Transverse colon (tissue), 4 donors: Measurements from ENCODE around the gene TMEM132D. TPM values are rescaled to one million over a fixed set of nuclear protein-coding genes. Genes with fewer than 3 reads are reported as not detected.

Experiments used
- DNase-seq: peaks from one replicate; pipeline ENCODE4 v3.0.0-alpha.2; 2019
- H3K27ac ChIP-seq, 4 donors: fragments of 200-600 bp; sonication (generic); 2 replicates each; pipeline ENCODE4 v1.5.1; 2016 to 2018; ENCODE audit warnings: inconsistent platforms in 4 of 4
- H3K27me3 ChIP-seq: fragments of 200-600 bp; sonication (generic); 2 replicates; pipeline ENCODE4 v1.5.1; 2017; ENCODE audit warnings: inconsistent platforms
- H3K36me3 ChIP-seq, 4 donors: fragments of 200-600 bp; sonication (generic); 2 replicates each; pipeline ENCODE4 v1.5.1; 2017 to 2019; ENCODE audit warnings: inconsistent platforms in 4 of 4
- H3K4me1 ChIP-seq, 4 donors: fragments of 200-600 bp; sonication (generic); 2 replicates each; pipeline ENCODE4 v1.5.1; 2017 to 2020; ENCODE audit warnings: inconsistent platforms in 4 of 4
- H3K4me3 ChIP-seq, 4 donors: fragments of 200-600 bp; sonication (generic); 1 replicate in 1 of 4; 2 replicates in 3 of 4; pipeline versions ENCODE4 v1.5.1 to v1.6.1; 2017 to 2019; ENCODE audit warnings: inconsistent platforms in 4 of 4
- H3K9me3 ChIP-seq, 2 donors: fragments of 200-600 bp; sonication (generic); 2 replicates each; pipeline ENCODE4 v1.5.1; 2017 to 2019; ENCODE audit warnings: inconsistent platforms in 2 of 2
- EP300 ChIP-seq: sonication (generic); formaldehyde crosslinking; IDR thresholded peaks from one replicate; pipeline ENCODE4 v1.6.1; 2017; ENCODE audit warnings: antibody characterized with exemption, low read depth
- POLR2A ChIP-seq: fragments of 450-650 bp; IDR thresholded peaks from one replicate; pipeline ENCODE4 v1.6.1; 2016; ENCODE audit warnings: antibody characterized with exemption, mild to moderate bottlenecking, moderate library complexity
- POLR2AphosphoS5 ChIP-seq, 3 donors: sonication (generic); formaldehyde crosslinking; IDR thresholded peaks; one replicate each; pipeline ENCODE4 v1.6.1; 2016; ENCODE audit warnings: antibody characterized with exemption in 3 of 3
- WGBS, 2 donors: methylation state at CpG; one replicate each; pipeline ENCODE4 v1.1.5; 2018; ENCODE audit warnings: low coverage in 1 of 2; 5-methylcytosine and 5-hydroxymethylcytosine counted together
- in situ Hi-C, 4 donors: fragments of 200-750 bp; cut with MboI; loops; one replicate each; pipeline versions ENCODE4 v1.15.0 to v1.15.1; 2017; ENCODE audit warnings: low sequenced_read_pairs in 3 of 4, low pct_ligation_motif_present in 1 of 4, low pct_unique_long_range_greater_than_20kb in 1 of 4
- intact Hi-C: fragments of 100-400 bp; cut with DNase I; formaldehyde crosslinking; loops from one replicate; pipeline ENCODE4 v1.15.1; 2023; ENCODE audit warnings: low total_unique reads
- total RNA-seq, 4 donors: library from RNA; depleted of rRNA; stranded (reverse); fragments of >200 nt; gene quantifications; one replicate each; pipeline ENCODE4 v1.1.0, GENCODE V29; 2016
- TF ChIP-seq, protein P1 (sequence below), 5 experiments: fragments of 200-600 bp in 3 of 5; fragments of 450-650 bp in 2 of 5; sonication (generic) in 3 of 5; IDR thresholded peaks; 1 replicate in 2 of 5; 2 replicates in 3 of 5; pipeline ENCODE4 v1.5.1; 2016 to 2017; ENCODE audit warnings: antibody characterized with exemption in 5 of 5, inconsistent platforms in 3 of 5, mild to moderate bottlenecking in 2 of 5, moderate library complexity in 1 of 5

Gene TMEM132D
- total RNA-seq, 4 donors from 2014 or later = 0.48 to 0.55 TPM; not detected in 2

DNA sequence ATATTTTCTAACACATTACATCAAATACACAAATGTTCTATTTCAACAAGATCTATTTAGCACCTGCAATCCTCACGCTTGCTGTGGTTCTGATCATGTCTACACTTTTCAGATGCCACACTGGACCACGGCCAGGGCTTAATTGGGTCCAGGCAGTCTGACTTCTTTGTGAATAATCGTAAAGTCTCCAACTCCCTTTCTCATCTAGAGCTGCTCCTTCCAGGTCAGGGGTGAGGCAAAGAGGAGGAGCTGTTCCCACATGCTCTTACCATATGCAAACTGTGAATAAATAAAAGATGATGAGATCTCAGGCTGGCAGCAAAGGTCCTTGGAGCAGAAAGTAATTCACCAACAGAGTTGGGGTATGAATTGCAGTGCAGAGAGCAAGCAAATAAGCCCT is 733.9 kb downstream of the TMEM132D start:
- WGBS, 2 donors = 32 to 67% methylated on average over 3 of the region's 3 CpGs
- TF ChIP-seq EP300 = no peak
- peak in 1 of 3 donors; percentile 22 for TF ChIP-seq POLR2AphosphoS5 (IDR thresholded peaks at IDR 0.05)
- no peaks in the 10 kb centered on the region for H3K4me1 ChIP-seq
- H3K27ac ChIP-seq = no peak overlapping the region
- H3K4me3 ChIP-seq = no peak overlapping the region
- in situ Hi-C loops (no loop called here), intact Hi-C loops (no loop called here)
- no peaks in the 10 kb centered on the region for H3K27me3 ChIP-seq
- peak; percentile 79 for DNase-seq
- H3K36me3 ChIP-seq = no peaks in the 10 kb centered on the region
- H3K9me3 ChIP-seq = no peaks in the 10 kb centered on the region

DNA sequence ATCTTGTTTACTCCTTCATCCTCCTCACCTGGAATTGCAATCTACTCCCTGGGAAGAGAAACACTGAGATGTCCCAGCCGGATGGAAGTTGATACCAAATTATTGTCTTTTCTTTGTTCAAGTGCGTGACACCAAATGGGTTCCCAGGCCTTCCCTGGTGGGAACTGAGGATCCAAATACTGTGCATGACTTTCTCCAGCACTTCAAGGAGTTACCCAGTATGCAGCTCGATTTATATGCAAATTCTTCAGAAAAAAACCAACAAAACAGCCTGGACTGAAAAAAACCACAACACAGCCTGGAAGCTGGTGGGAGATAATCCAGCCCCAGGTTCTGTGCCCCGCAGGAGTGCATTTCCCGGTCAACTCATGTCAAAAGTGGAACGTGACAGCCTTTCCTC is 740.0 kb downstream of the TMEM132D start:
- peaks cover 0 to 4% of the 10 kb centered on the region in 2 donors for H3K9me3 ChIP-seq
- H3K4me1 ChIP-seq = no peaks in the 10 kb centered on the region
- WGBS, 2 donors = 68% methylated on average over 6 of the region's 6 CpGs
- H3K4me3 ChIP-seq = no peak overlapping the region
- TF ChIP-seq POLR2AphosphoS5 (IDR thresholded peaks at IDR 0.05) (no peak), EP300 (no peak), POLR2A (no peak)
- TF ChIP-seq, protein P1, sequence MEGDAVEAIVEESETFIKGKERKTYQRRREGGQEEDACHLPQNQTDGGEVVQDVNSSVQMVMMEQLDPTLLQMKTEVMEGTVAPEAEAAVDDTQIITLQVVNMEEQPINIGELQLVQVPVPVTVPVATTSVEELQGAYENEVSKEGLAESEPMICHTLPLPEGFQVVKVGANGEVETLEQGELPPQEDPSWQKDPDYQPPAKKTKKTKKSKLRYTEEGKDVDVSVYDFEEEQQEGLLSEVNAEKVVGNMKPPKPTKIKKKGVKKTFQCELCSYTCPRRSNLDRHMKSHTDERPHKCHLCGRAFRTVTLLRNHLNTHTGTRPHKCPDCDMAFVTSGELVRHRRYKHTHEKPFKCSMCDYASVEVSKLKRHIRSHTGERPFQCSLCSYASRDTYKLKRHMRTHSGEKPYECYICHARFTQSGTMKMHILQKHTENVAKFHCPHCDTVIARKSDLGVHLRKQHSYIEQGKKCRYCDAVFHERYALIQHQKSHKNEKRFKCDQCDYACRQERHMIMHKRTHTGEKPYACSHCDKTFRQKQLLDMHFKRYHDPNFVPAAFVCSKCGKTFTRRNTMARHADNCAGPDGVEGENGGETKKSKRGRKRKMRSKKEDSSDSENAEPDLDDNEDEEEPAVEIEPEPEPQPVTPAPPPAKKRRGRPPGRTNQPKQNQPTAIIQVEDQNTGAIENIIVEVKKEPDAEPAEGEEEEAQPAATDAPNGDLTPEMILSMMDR (IDR thresholded peaks at IDR 0.05) = no peak
- H3K27ac ChIP-seq = no peak overlapping the region
- no peaks in the 10 kb centered on the region for H3K27me3 ChIP-seq
- intact Hi-C loops (no loop called here), in situ Hi-C loops (no loop called here)
- no peaks in the 10 kb centered on the region for H3K36me3 ChIP-seq
- no peak for DNase-seq

DNA sequence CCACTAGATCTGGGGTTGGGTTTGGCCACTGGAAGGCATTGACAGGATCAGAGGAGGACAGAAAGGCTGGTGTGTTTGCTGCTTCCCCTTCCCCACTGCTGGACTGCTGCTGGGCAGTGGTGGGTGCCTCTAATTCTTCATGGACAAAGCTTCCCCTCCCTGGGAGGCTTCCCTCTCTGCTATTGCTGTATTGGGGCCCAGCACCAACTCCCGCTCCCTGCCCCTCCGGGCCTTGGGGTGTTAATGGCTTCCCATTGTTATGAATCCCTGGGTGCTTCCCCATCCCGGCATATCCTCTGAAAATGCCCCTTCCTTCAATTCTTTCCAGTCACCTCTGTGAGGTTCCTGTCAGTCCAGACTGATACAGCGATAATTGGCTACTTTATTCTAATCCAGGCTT is 740.4 kb downstream of the TMEM132D start:
- in situ Hi-C loops = no loop called here
- DNase-seq = no peak
- no peak overlapping the region for H3K4me3 ChIP-seq
- TF ChIP-seq EP300 (no peak), POLR2AphosphoS5 (IDR thresholded peaks at IDR 0.05) (no peak), POLR2A (no peak)
- TF ChIP-seq, protein P1 (IDR thresholded peaks at IDR 0.05) = no peak
- H3K4me1 ChIP-seq = no peaks in the 10 kb centered on the region
- peaks cover 0 to 4% of the 10 kb centered on the region in 2 donors for H3K9me3 ChIP-seq
- no peaks in the 10 kb centered on the region for H3K27me3 ChIP-seq
- WGBS, 2 donors = 63 to 80% methylated on average over 2 to 4 of the region's 4 CpGs
- no peak overlapping the region for H3K27ac ChIP-seq
- intact Hi-C loops = no loop called here
- no peaks in the 10 kb centered on the region for H3K36me3 ChIP-seq

DNA sequence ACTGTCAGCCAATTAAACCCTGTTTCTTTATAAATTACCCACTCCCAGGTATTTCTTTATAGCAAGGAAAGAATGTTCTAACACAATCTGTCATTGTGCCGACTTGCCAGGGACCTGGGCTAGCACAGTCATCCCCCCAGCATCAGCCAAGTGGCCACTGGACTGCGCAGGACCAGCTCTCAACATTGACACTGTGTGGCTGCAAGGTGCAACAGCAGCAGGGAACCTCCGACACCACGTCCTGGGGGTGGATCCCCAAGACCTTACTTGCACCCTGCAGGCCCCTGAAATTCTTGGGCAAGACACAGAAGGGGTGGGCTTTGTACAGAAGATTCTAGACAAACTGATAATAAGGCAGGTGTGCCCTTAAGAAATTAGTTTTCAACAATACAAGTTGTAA is 741.0 kb downstream of the TMEM132D start:
- TF ChIP-seq EP300 (no peak), POLR2A (no peak), POLR2AphosphoS5 (IDR thresholded peaks at IDR 0.05) (no peak)
- TF ChIP-seq, protein P1 (IDR thresholded peaks at IDR 0.05) = no peak
- intact Hi-C loops = no loop called here
- in situ Hi-C loops = no loop called here
- Histone ChIP-seq H3K4me1 (no peaks in the 10 kb centered on the region), H3K27me3 (no peaks in the 10 kb centered on the region), H3K4me3 (no peak overlapping the region), H3K9me3 (peaks cover 0 to 4% of the 10 kb centered on the region in 2 donors), H3K27ac (no peak overlapping the region), H3K36me3 (no peaks in the 10 kb centered on the region)
- no peak for DNase-seq
- 78% methylated on average over 4 of the region's 4 CpGs; no CpG with 5 or more reads in 1 of the 2 donors for WGBS, 2 donors

DNA sequence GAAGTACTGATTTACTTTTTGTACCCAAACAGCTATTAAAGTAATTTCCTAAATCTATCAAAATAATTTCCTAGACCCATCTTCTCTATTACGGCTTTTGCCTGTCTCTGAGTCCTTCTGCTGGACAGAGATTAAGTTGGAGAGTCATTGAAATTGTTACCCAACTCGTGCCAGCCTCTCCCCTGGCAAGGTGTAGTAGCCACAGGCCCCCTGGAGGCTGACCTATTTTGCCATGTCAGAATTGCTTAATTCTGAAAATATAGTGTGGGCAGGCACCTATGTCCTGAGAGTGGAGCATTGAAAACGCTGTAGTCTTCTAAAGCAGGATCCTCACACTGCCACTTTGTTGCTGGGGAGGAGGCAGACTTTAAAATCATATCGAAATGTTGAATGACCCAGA is 742.3 kb downstream of the TMEM132D start:
- no peak for DNase-seq
- Histone ChIP-seq H3K4me3 (no peak overlapping the region), H3K4me1 (no peaks in the 10 kb centered on the region), H3K27ac (no peak overlapping the region), H3K36me3 (no peaks in the 10 kb centered on the region), H3K27me3 (no peaks in the 10 kb centered on the region), H3K9me3 (peaks cover 0 to 4% of the 10 kb centered on the region in 2 donors)
- WGBS, 2 donors = 47 to 61% methylated on average over 4 of the region's 4 CpGs
- in situ Hi-C loops (no loop called here), intact Hi-C loops (no loop called here)
- no peak for TF ChIP-seq POLR2AphosphoS5 (IDR thresholded peaks at IDR 0.05)
- no peak for TF ChIP-seq POLR2A
- no peak for TF ChIP-seq EP300
